HEK293T (cell line): Measurements from ENCODE around the gene MYO16.

ENCODE experiments used
- BHLHE40 ChIP-seq: fragments of 450-650 bp; IDR thresholded peaks from 2 replicates; pipeline ENCODE4 v1.6.1; 2016; ENCODE audit warnings: mild to moderate bottlenecking, moderate library complexity, borderline replicate concordance
- ELF4 ChIP-seq: fragments of 450-650 bp; IDR thresholded peaks from 2 replicates; pipeline ENCODE4 v1.6.1; 2017; ENCODE audit warnings: antibody characterized with exemption
- FOXK2 ChIP-seq: fragments of 450-650 bp; IDR thresholded peaks from 2 replicates; pipeline ENCODE4 v1.6.1; 2016; ENCODE audit warnings: mild to moderate bottlenecking
- FOXM1 ChIP-seq: fragments of 450-650 bp; IDR thresholded peaks from 2 replicates; pipeline ENCODE4 v1.6.1; 2017; ENCODE audit warnings: mild to moderate bottlenecking, borderline replicate concordance
- SP1 ChIP-seq: fragments of 450-650 bp; IDR thresholded peaks from 2 replicates; pipeline ENCODE4 v1.6.1; 2017
- SUZ12 ChIP-seq: fragments of 450-650 bp; IDR thresholded peaks from 2 replicates; pipeline ENCODE4 v1.6.1; 2016; ENCODE audit warnings: mild to moderate bottlenecking
- TARDBP ChIP-seq: fragments of 450-650 bp; IDR thresholded peaks from 2 replicates; pipeline ENCODE4 v1.6.1; 2016
- ZNF384 ChIP-seq: fragments of 450-650 bp; IDR thresholded peaks from 2 replicates; pipeline ENCODE4 v1.6.1; 2016

DNA sequence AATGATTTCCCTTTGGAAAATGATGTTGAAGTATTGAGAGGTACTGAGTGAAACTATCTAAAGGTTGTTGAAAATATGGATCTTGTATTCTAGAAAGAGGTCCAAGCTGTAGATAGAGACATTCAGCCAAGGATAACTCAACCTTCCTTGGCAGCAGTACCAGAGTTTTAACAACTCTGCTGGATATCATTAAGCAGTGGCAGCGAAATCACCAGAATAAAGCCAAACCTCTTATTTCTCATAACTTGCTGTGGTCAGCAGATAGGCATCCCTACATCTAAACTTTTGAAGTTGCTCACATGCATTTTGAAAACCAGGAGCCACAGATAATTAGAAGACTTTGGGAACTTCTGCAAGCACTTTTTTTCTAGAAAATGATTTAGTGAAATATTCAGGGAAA lies 597.2 kb downstream of the MYO16 start:
- TF ChIP-seq SP1 (no peak), TARDBP (no peak), SUZ12 (no peak), ELF4 (no peak), BHLHE40 (no peak), FOXK2 (no peak), ZNF384 (no peak), FOXM1 (no peak)
